ENCODE measurements around the gene ARFIP1. TPM values are rescaled to one million over a fixed set of nuclear protein-coding genes. Genes with fewer than 3 reads are reported as not detected.

The ARFIP1 gene
- total RNA-seq, 1 experiment from 2014 or later: 32.7 TPM

GRCh38 chr4:152771741-152772533 is 7.8 kb upstream of the ARFIP1 start:
- Histone ChIP-seq H3K9me3 (ENCODE audit: control insufficient read depth in 1 of 2, insufficient read depth in 1 of 2, low read depth in 1 of 2, low read length in 2 of 2) (no peaks in the 10 kb centered on the region), H3K9ac (ENCODE audit: low read length) (no peak overlapping the region), H3K9me2 (ENCODE audit: insufficient read depth) (no peaks in the 10 kb centered on the region), H3K79me2 (ENCODE audit: insufficient read depth, low read length) (no peaks in the 10 kb centered on the region), H3K27ac (ENCODE audit: low read depth, low read length) (no peak overlapping the region), H3K36me3 (ENCODE audit: control insufficient read depth in 1 of 2, insufficient read depth in 2 of 2, low read length in 2 of 2) (no peaks in the 10 kb centered on the region), H3K4me1 (ENCODE audit: control insufficient read depth in 1 of 2, insufficient read depth in 2 of 2, low read length in 2 of 2) (peaks cover 0 to 3% of the 10 kb centered on the region in 2 experiments; a peak in 1 of 4 replicates), H3K4me2 (ENCODE audit: low read length) (no peak overlapping the region), H4K20me1 (ENCODE audit: insufficient read depth) (no peaks in the 10 kb centered on the region), H2AFZ (ENCODE audit: low read depth, low read length, poor library complexity, severe bottlenecking) (no peak overlapping the region), H3K4me3 (replicated peaks in 1 of 2; ENCODE audit: low read depth in 1 of 2, low read length in 2 of 2) (no peak overlapping the region), H3K27me3 (ENCODE audit: insufficient read depth, low read length) (no peaks in the 10 kb centered on the region)
- DNase-seq (ENCODE audit: low read depth, low spot score) (no peak), ATAC-seq (no peak)
- RAD21 ChIA-PET (ENCODE audit: low non-redundant PET in 1 of 2, low total read pairs in 2 of 2, uncharacterized antibody in 2 of 2, unreplicated experiment in 2 of 2): no interaction called here
- CTCF ChIA-PET: no interaction called here
- TF ChIP-seq CBX3 (IDR thresholded peaks at IDR 0.05; ENCODE audit: low read depth): no peak
- no peak for TF ChIP-seq ZBTB33 (IDR thresholded peaks at IDR 0.05; ENCODE audit: extremely low read depth, insufficient replicate concordance, low read length)
- no peak for TF ChIP-seq ZFX (IDR thresholded peaks at IDR 0.05)
- TF ChIP-seq EZH2phosphoT487 (IDR thresholded peaks at IDR 0.05; ENCODE audit: borderline replicate concordance): no peak
- no peak for TF ChIP-seq SIN3A (IDR thresholded peaks at IDR 0.05; ENCODE audit: low read depth)
- TF ChIP-seq FOSL1 (IDR thresholded peaks at IDR 0.05; ENCODE audit: low read depth): no peak
- no peak for TF ChIP-seq RAD21 (IDR thresholded peaks at IDR 0.05; ENCODE audit: low read depth)
- no peak for TF ChIP-seq ZNF274 (IDR thresholded peaks at IDR 0.05; ENCODE audit: low read depth, low read length)
- TF ChIP-seq CEBPB (IDR thresholded peaks at IDR 0.05; ENCODE audit: low read depth): no peak
- no peak for TF ChIP-seq CTCF (IDR thresholded peaks at IDR 0.05 in 2 of 3, conservative IDR thresholded peaks at IDR 0.05 in 1 of 3; ENCODE audit: borderline replicate concordance in 1 of 3, insufficient read depth in 1 of 3, low read depth in 2 of 3, low read length in 2 of 3)
- TF ChIP-seq ATF3 (IDR thresholded peaks at IDR 0.05): no peak
- no peak for TF ChIP-seq REST (IDR thresholded peaks at IDR 0.05; ENCODE audit: low read depth)
- TF ChIP-seq POLR2AphosphoS5 (IDR thresholded peaks at IDR 0.05; ENCODE audit: low read depth, low read length): no peak
- TF ChIP-seq ELF1 (IDR thresholded peaks at IDR 0.05; ENCODE audit: borderline replicate concordance, low read depth): no peak
- POLR2A ChIA-PET: no interaction called here
- BruUV-seq (replicated peaks): no TSS peak
- intact Hi-C loops (cut with micrococcal nuclease): no loop called here
